ENCODE results near the gene NUP210.
A peak's percentile ranks its signal among the peaks of the same experiment; 100 is the strongest.
"Not testable (repeated sequence)": the region's sequence is repeated elsewhere in the genome, so short reads cannot be mapped to it uniquely, and the experiment has no call there.

NUP210 gene

DNA sequence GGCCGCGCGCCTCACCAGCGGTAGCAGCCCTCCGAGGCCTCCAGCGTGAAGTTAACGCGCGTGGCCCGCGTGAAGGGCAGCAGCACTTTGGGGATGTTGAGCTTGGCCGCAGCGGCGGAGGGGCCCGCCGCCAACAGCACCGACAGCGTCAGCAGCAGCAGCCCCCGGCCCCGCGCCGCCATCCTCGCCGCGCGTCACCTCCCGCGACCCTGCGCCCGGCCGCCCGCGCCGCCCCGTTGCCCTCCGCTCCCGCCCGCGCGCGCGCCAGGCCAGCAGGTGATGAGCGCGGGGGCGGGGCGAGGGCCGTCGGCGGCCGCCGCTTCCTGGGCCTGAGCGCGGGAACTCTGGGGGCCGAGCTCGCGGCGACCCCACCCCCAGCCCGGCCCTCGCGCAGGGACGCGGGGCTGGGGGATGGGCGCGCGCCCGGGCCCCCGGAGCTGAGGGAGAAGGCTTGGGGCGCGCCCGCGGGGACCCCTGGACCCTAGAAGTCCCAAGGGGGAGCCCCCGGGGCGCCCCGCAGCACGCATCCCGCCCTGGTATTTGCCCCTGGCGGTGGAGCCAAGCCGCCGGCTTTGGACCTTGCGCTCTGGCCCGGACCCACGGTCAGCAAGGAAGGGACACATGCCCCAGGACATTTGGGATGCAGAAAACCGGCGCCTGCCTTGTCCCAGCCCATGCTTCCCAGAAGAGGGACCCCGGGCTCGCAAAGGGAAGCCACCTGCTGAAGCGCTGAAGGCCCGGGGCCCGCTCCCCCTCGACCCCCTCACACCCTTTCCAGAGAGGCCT is at the start of gene NUP210:
Gene NUP210, minus strand, starts transcription at position 278 of the 786 bp plus-strand sequence. Its CDS starts 96 bp downstream, at position 182.
- no peak for DNase-seq (ENCODE audit: low read depth)

DNA sequence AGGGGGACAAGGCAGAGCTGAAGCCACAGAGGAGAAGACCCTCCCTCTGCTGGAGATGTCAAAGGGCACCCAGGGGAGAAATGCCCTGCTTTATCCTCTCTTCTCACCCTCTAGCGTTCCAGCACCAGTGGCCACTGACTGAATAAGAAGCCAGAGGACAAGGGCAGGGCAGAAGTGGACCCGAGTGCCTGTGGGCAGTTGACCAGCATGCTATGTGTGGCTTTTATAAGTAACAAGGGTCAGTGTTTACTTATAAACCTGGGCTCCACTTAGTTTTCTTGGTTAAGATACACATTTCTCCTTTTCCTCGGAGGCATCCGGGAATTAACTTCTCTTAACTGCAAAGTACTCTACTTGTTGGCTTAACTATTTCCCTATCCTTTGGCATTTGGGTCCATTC is 46.7 kb upstream of the NUP210 start:
- no peak for DNase-seq (ENCODE audit: low read depth)

DNA sequence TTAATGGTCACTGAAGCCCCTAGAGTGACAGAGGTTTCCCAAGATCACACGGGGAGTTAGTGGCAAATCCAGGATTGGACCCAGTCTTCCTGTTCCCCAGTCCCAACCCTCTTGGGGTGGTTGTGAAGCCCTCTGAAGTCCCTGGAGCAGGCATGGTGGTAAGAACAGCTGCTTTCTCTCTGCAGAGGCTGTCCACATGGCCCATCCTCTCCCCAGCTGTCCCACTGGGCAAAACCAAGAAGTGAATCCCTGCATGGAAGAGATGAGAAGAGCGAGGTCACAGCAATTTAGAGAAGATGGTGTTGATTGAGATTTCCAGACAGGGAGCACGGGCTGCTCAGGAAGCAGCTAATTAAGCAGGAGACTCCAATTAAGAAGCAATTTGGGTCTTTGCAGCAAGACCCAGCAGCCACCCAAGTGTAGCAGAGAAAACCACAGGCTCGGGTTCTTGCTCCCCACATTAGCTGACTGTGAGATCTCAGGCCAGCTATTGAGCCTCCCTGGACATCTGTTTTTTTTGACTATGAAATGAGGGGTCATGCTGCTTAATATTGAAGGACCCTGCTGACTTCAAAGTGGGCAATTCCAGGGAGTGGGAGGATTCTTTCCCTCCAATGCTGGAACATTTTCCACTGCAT is 45.2 kb upstream of the NUP210 start:
- DNase-seq (ENCODE audit: low read depth), result no peak

GRCh38 chr3:13463618-13464400 is 43.7 kb upstream of the NUP210 start:
- no peak for DNase-seq (ENCODE audit: low read depth)

DNA sequence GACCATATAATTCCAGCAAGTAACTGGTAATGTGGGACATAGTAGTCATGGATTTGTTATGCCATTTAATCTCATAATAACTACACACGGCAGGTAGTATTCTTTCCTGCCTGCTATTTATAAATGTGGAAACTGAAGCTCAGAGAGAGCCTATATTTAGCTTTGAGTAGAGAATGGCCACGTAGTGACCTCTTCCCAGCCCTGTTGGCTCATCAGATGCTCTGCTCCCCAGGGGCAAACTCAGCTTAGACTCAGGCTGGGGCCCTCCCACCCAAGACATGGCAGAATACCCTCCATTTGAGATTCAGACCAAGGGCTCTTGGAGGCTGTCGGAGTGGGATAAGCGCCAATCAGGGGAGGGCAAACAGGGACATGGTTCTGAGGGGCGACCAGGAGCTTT is 42.7 kb upstream of the NUP210 start:
- no peak for DNase-seq (ENCODE audit: low read depth)

DNA sequence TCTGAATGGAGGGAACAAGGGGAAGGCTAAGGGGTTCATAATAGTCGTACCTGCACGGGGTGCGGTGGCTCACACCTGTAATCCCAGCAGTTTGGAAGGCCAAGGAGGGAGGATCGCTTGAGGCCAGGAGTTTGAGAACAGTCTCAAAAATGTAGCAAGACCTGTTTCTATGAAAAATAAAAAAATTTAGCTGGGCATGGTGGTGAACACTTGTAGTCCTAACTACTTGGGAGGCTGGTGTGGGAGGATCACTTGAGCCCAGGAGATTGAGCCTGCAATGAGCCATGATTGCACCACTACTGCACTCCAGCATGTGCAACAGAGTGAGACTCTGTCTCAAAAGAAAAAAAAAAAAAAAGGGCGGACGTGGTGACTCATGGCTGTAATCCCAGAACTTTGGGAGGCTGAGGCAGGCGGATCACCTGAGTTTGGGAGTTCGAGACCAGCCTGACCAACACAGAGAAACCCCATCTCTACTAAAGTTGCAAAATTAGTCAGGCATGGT is 42.1 kb upstream of the NUP210 start:
- no peak for DNase-seq (ENCODE audit: low read depth)

GRCh38 chr3:13461169-13462124 is 41.3 kb upstream of the NUP210 start:
- DNase-seq (ENCODE audit: low read depth), result no peak

- DNase-seq (ENCODE audit: low read depth), result no peak
These were observed 40.2 kb upstream of the NUP210 start for GRCh38 chr3:13460341-13460736.

- DNase-seq (ENCODE audit: low read depth), result no peak
These were observed 39.7 kb upstream of the NUP210 start for GRCh38 chr3:13459605-13460340.

DNA sequence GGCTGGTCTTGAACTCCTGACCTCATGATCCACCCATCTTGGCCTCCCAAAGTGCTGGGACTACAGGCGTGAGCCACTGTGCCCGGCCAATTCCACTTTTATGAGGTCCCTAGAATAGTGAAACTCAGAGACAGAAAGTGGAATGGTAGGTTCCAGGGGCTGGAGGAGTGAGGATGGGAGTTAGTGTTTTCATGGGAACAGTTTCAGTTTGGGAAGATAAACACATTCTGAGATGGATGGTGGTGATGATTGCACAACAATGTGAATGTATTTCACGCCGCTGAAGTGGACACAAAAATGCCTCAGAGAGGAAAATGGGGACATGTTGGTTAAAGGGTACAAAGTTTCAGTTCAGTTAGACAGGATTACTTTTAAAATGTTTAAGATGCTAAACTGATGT is 37.5 kb upstream of the NUP210 start:
- DNase-seq (ENCODE audit: low read depth), result no peak

- DNase-seq (ENCODE audit: low read depth), result no peak
These were observed 35.5 kb upstream of the NUP210 start for GRCh38 chr3:13455644-13456043.

GRCh38 chr3:13452490-13453335 is 32.6 kb upstream of the NUP210 start:
- DNase-seq (ENCODE audit: low read depth), result peak; percentile 23

DNA sequence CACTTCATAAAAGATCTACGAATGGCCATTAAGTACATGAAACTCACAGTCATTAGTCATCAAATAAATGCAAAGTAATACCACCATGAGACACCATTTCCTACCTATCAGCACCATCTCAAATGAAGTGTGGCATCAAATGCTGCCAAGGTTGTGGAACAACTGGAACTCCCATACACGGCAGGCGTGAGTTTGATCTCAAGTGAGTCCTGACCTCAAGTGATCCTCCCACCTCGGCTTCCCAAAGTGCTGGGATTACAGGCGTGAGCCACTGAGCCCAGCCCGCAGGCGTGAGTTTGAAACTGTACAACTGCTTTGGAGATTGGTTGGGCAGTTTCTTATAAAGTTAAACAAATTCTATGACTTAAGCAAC is 31.2 kb upstream of the NUP210 start:
- DNase-seq (ENCODE audit: low read depth), result no peak

DNA sequence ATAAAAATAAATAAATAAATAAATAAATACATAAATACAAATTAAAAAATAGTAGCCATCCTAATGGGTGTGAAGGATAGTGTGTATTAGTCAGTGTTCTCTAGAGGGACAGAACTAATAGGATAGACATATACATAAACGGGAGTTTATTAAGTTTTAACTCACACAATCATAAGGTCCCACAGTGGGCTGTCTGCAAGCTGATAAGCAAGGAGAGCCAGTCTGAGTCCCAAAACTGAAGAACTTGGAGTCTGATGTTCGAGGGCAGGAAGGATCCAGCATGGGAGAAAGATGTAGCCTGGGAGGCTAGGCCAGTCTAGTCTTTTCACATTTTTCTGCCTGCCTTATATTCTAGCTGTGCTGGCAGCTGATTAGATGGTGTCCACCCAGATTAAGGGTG is 22.8 kb upstream of the NUP210 start:
- not testable (repeated sequence) for DNase-seq (ENCODE audit: low read depth)

- no peak for DNase-seq (ENCODE audit: low read depth)
These were observed 20.2 kb upstream of the NUP210 start for GRCh38 chr3:13440204-13440817.

- DNase-seq (ENCODE audit: low read depth), result not testable (repeated sequence)
These were observed 16.1 kb upstream of the NUP210 start for GRCh38 chr3:13436213-13436612.

DNA sequence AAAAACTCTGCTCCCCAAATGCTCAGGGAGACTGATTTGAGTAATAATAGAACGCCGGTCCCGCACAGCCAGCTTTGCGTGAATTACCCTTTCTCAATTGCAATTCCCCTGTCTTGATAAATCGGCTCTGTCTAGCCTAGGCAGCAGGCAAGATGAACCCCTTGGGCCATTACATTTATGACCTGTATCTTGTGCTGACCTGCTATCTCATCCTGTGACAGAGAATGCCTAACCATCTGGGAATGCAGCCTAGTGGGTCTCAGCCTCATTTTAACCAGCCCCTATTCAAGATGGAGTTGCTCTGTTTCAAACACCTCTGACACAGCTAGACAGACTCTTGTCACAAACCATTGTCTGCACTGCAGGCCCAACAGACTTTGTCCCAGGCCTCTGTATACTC is 13.8 kb upstream of the NUP210 start:
- DNase-seq (ENCODE audit: low read depth), result no peak

GRCh38 chr3:13432093-13432492 is 12.0 kb upstream of the NUP210 start:
- DNase-seq (ENCODE audit: low read depth), result no peak

DNA sequence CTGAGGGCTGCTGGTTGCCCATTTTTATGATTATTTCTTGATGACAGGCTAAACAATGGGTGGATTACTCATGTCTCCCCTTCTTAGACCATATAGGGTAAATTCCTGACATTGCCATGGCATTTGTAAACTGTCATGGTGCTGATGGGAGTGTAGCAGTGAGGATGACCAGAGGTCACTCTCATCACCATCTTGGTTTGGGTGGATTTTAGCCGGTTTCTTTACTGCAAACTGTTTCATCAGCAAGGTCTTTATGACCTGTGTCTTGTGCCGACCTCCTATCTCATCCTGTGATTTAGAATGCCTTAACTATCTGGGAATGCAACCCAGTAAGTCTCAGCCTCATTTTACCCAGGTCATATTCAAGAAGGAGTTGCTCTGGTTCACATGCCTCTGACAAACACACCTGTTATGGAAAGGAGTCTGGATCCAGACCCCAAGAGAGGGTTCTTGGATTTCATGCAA is 10.3 kb upstream of the NUP210 start:
- DNase-seq (ENCODE audit: low read depth), result not testable (repeated sequence)

All from GM04504 (cell line).